Natural killer cell (primary cell): ENCODE data around the gene SLA2. TPM values are rescaled to one million over a fixed set of nuclear protein-coding genes. Genes with fewer than 3 reads are reported as not detected.

Source experiments
- ATAC-seq, 3 donors: fragments of 150-1000 bp in 2 of 3; fragments of 200-7000 bp in 1 of 3; cut with Tn5 transposase; 1 replicate in 1 of 3; 2 replicates in 2 of 3; pipeline ENCODE4 v1.10.0; 2021; ENCODE audit warnings: mild to moderate bottlenecking in 2 of 3, moderate library complexity in 2 of 3
- DNase-seq, 2 donors: peaks; one replicate each; pipeline versions ENCODE4 v3.0.0 to v3.0.0-alpha.2; 2013 to 2021; ENCODE audit warnings: mixed read lengths in 1 of 2
- H3K27ac ChIP-seq: one replicate; pipeline ENCODE4 v1.5.1; 2013; ENCODE audit warnings: mild to moderate bottlenecking, low read length
- H3K27me3 ChIP-seq: one replicate; pipeline ENCODE4 v1.6.1; 2013; ENCODE audit warnings: low read length; ENCODE audit not compliant: control insufficient read depth, insufficient read depth
- H3K36me3 ChIP-seq: one replicate; pipeline ENCODE4 v1.6.1; 2013; ENCODE audit warnings: low read length; ENCODE audit not compliant: control insufficient read depth, insufficient read depth
- H3K4me1 ChIP-seq: one replicate; pipeline ENCODE4 v1.6.1; 2013; ENCODE audit warnings: low read length; ENCODE audit not compliant: control insufficient read depth, insufficient read depth
- H3K4me3 ChIP-seq: one replicate; pipeline ENCODE4 v1.5.1; 2013; ENCODE audit warnings: low read length
- H3K9me3 ChIP-seq: one replicate; pipeline ENCODE4 v1.6.1; 2013; ENCODE audit warnings: low read length; ENCODE audit not compliant: control insufficient read depth, insufficient read depth
- H3K27ac Mint-ChIP-seq, 2 donors: one replicate each; pipeline ENCODE4 v1.8.0; 2022; ENCODE audit warnings: mild to moderate bottlenecking in 2 of 2, mixed read lengths in 2 of 2, moderate library complexity in 1 of 2
- H3K27me3 Mint-ChIP-seq, 2 donors: one replicate each; pipeline ENCODE4 v1.8.0; 2022; ENCODE audit warnings: low read depth in 2 of 2, mixed read lengths in 2 of 2
- H3K36me3 Mint-ChIP-seq: one replicate; pipeline ENCODE4 v1.8.0; 2022; ENCODE audit warnings: mixed read lengths
- H3K4me1 Mint-ChIP-seq, 2 donors: one replicate each; pipeline ENCODE4 v1.8.0; 2022; ENCODE audit warnings: mixed read lengths in 2 of 2
- H3K4me3 Mint-ChIP-seq: one replicate; pipeline ENCODE4 v1.8.0; 2022; ENCODE audit warnings: mild to moderate bottlenecking, moderate library complexity, mixed read lengths
- H3K9me3 Mint-ChIP-seq, 2 donors: one replicate each; pipeline ENCODE4 v1.8.0; 2022; ENCODE audit warnings: mixed read lengths in 2 of 2
- whole genome bisulfite sequencing: methylation state at CpG from one replicate; pipeline ENCODE4 v1.1.7; 2013; ENCODE audit warnings: missing lambda C conversion rate; ENCODE audit not compliant: insufficient coverage; 5-methylcytosine and 5-hydroxymethylcytosine counted together
- intact Hi-C: fragments of 100-400 bp; cut with micrococcal nuclease; formaldehyde crosslinking; loops from one replicate; pipeline ENCODE4 v1.14.2; 2022
- total RNA-seq, 4 donors: library from RNA; stranded (reverse); fragments of 120-200 nt in 1 of 4; gene quantifications; one replicate each; pipeline versions ENCODE4 v1.2.3 to v1.2.4, GENCODE V29; 2013 to 2022
- TF ChIP-seq, protein P1 (sequence below): fragments of 200-600 bp; IDR thresholded peaks from one replicate; pipeline ENCODE4 v1.8.0; 2022; ENCODE audit warnings: antibody characterized with exemption

Gene SLA2
- total RNA-seq, 3 donors from 2014 or later (not counting 1 experiment from before 2014, with no cell fraction given) = 77.0 to 116 (median 90.3) TPM

DNA sequence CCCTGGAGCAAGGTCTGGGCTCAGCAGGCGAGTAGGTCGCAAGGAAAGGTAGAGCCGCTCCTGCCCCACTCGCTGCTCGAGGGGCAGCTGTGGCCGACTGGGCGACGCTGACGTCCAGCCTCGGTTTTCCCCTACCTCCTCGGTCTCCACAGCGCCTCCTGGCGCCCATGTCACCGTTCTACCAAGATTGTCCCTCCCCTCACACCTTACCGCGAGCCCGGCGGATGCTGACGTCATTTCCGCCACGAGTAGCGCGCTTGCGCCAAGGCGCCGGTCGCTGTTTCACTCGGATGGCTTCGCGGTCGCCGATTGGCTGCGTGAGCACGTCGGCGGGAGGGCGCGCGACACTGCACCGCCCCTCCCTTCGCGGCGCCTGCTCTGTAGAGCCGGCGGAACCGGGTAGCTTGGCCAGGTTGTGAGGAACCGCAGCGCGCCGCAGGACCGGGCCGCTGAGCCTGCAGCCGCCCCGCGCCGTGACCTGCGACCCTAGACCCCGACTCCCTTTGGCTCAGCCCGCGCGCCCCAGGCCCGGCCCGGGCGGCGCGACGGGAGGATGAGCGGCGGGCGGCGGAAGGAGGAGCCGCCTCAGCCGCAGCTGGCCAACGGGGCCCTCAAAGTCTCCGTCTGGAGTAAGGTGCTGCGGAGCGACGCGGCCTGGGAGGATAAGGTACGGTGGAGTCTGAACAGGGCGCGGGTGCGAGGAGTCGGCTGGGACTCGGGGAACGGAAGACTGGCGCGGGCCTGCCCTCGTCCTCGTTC lies 40.4 kb downstream of the SLA2 start, which contains the start of gene RAB5IF:
Gene RAB5IF (plus strand): TSS at position 381 of the 759 bp plus-strand sequence. CDS start 173 bp downstream, at position 554.
- H3K4me1 Mint-ChIP-seq = peaks cover 29 to 38% of the 10 kb centered on the region in 2 donors
- peak within 1 kb of the TSS; percentile 99 for H3K27ac Mint-ChIP-seq
- no peaks in the 10 kb centered on the region for H3K9me3 Mint-ChIP-seq
- TF ChIP-seq, protein P1, sequence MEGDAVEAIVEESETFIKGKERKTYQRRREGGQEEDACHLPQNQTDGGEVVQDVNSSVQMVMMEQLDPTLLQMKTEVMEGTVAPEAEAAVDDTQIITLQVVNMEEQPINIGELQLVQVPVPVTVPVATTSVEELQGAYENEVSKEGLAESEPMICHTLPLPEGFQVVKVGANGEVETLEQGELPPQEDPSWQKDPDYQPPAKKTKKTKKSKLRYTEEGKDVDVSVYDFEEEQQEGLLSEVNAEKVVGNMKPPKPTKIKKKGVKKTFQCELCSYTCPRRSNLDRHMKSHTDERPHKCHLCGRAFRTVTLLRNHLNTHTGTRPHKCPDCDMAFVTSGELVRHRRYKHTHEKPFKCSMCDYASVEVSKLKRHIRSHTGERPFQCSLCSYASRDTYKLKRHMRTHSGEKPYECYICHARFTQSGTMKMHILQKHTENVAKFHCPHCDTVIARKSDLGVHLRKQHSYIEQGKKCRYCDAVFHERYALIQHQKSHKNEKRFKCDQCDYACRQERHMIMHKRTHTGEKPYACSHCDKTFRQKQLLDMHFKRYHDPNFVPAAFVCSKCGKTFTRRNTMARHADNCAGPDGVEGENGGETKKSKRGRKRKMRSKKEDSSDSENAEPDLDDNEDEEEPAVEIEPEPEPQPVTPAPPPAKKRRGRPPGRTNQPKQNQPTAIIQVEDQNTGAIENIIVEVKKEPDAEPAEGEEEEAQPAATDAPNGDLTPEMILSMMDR = peak; percentile 87
- WGBS = under 1% methylated on average over 90 of the region's 90 CpGs
- H3K36me3 ChIP-seq = peaks cover 22% of the 10 kb centered on the region
- no peaks in the 10 kb centered on the region for H3K27me3 ChIP-seq
- H3K27me3 Mint-ChIP-seq = no peaks in the 10 kb centered on the region
- peaks cover 35% of the 10 kb centered on the region for H3K4me1 ChIP-seq
- intact Hi-C loops = loop anchor here (1.0 to 2.0 kb wide), 5 partner anchors 10 to 49 kb away; no protein-coding TSS in a partner anchor
- peak within 1 kb of the TSS; percentile 91 for H3K27ac ChIP-seq
- H3K4me3 Mint-ChIP-seq = peak within 1 kb of the TSS; percentile 98
- ATAC-seq = peak; percentile 81 to 95 (median 84)
- peak within 1 kb of the TSS; percentile 89 for H3K4me3 ChIP-seq
- H3K9me3 ChIP-seq = no peaks in the 10 kb centered on the region
- no peaks in the 10 kb centered on the region for H3K36me3 Mint-ChIP-seq
- peak; percentile 99 to 100 for DNase-seq

DNA sequence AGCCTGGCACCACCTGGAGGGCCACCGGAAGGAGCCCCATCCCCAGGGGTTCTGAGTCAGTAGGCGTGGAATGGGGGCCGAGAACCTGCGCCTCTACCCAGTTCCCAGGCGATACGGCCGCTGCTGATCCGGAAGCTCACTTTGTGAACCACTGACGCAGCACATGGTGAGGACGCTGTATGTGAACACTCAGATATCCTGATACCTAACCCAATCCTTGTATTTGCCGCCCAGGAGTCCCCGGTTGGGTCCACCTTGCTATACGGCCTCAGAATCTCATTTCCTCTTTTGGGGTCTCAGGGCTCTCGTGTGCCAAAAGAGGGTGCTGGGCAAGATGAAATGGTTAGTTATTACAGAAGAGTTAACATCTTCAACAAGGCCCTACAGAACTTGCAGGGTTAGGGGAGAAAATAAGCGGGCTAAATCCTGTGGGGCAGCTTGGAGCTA lies 41.0 kb downstream of the SLA2 start:
- intact Hi-C loops = loop anchor here (1.0 to 2.0 kb wide), 5 partner anchors 10 to 48 kb away; no protein-coding TSS in a partner anchor
- H3K4me3 ChIP-seq = peak overlapping the region; percentile 29
- H3K4me1 ChIP-seq = peaks cover 37% of the 10 kb centered on the region
- Mint-ChIP-seq H3K27ac (peak overlapping the region; percentile 99), H3K36me3 (no peaks in the 10 kb centered on the region), H3K27me3 (no peaks in the 10 kb centered on the region), H3K4me3 (peak overlapping the region; percentile 98), H3K9me3 (no peaks in the 10 kb centered on the region), H3K4me1 (peaks cover 33 to 42% of the 10 kb centered on the region in 2 donors)
- WGBS = 29% methylated on average over 15 of the region's 15 CpGs
- TF ChIP-seq, protein P1 = no peak
- no peaks in the 10 kb centered on the region for H3K27me3 ChIP-seq
- no peaks in the 10 kb centered on the region for H3K9me3 ChIP-seq
- ATAC-seq (peak; percentile 42 to 52 (median 46)), DNase-seq (peak; percentile 59 to 81)
- H3K27ac ChIP-seq = peak overlapping the region; percentile 91
- H3K36me3 ChIP-seq = peaks cover 19% of the 10 kb centered on the region

DNA sequence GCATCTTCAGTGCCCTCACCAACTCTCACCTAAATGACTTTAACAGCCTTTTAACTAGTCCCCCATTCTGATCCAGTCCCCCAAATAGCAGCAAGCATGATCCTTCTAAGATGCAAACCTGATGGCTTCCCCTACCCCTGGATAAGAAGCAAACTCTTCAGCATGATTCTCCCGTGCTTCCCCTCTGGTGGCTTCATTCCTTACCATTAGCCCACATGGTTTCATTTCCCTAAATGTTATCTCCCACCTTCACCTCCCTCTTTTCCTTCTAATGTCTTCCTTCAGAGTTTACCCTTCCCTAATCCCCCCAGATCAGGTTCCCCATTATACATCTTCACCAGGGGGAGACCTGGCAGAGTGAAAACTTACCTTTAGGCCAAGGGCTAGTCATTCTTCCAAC lies 44.5 kb downstream of the SLA2 start:
- H3K4me1 ChIP-seq = peaks cover 23% of the 10 kb centered on the region
- DNase-seq = no peak
- peaks cover 22 to 25% of the 10 kb centered on the region in 2 donors for H3K4me1 Mint-ChIP-seq
- H3K27ac ChIP-seq = no peak overlapping the region
- intact Hi-C loops = no loop called here
- H3K4me3 Mint-ChIP-seq = no peak overlapping the region
- H3K36me3 ChIP-seq = no peaks in the 10 kb centered on the region
- TF ChIP-seq, protein P1 = no peak
- no peak overlapping the region for H3K27ac Mint-ChIP-seq
- no peak for ATAC-seq
- no peaks in the 10 kb centered on the region for H3K36me3 Mint-ChIP-seq
- no peaks in the 10 kb centered on the region for H3K27me3 Mint-ChIP-seq
- H3K9me3 ChIP-seq = no peaks in the 10 kb centered on the region
- no peaks in the 10 kb centered on the region for H3K27me3 ChIP-seq
- H3K9me3 Mint-ChIP-seq = no peaks in the 10 kb centered on the region
- WGBS = 63% methylated on average over 1 of the region's 1 CpG
- no peak overlapping the region for H3K4me3 ChIP-seq
